BLaER1 (cell line): ENCODE data around the gene KLHL17.
A peak's percentile ranks its signal among the peaks of the same experiment; 100 is the strongest.
"Not testable (repeated sequence)": the region's sequence is repeated elsewhere in the genome, so short reads cannot be mapped to it uniquely, and the experiment has no call there.

ENCODE experiments used
- H3K27ac ChIP-seq: shearing (Covaris generic); formaldehyde crosslinking; 2 replicates; pipeline ENCODE4 v1.8.1; 2022
- H3K27me3 ChIP-seq: shearing (Covaris generic); formaldehyde crosslinking; 2 replicates; pipeline ENCODE4 v1.8.1; 2022
- H3K36me3 ChIP-seq: shearing (Covaris generic); formaldehyde crosslinking; 2 replicates; pipeline ENCODE4 v1.8.1; 2022
- H3K4me1 ChIP-seq: shearing (Covaris generic); formaldehyde crosslinking; 2 replicates; pipeline ENCODE4 v1.8.1; 2022
- H3K4me2 ChIP-seq: shearing (Covaris generic); formaldehyde crosslinking; 2 replicates; pipeline ENCODE4 v1.8.1; 2022
- H3K4me3 ChIP-seq: shearing (Covaris generic); formaldehyde crosslinking; 2 replicates; pipeline ENCODE4 v1.8.1; 2022
- H3K9ac ChIP-seq: shearing (Covaris generic); formaldehyde crosslinking; 2 replicates; pipeline ENCODE4 v1.8.1; 2022
- H3K9me3 ChIP-seq: shearing (Covaris generic); formaldehyde crosslinking; 2 replicates; pipeline ENCODE4 v1.8.1; 2022
- H4K20me1 ChIP-seq: shearing (Covaris generic); formaldehyde crosslinking; 2 replicates; pipeline ENCODE4 v1.8.1; 2022
- Cebpa-rat ChIP-seq: shearing (Covaris generic); IDR thresholded peaks from 2 replicates; pipeline ENCODE4 v1.8.1; 2022

Gene KLHL17

DNA sequence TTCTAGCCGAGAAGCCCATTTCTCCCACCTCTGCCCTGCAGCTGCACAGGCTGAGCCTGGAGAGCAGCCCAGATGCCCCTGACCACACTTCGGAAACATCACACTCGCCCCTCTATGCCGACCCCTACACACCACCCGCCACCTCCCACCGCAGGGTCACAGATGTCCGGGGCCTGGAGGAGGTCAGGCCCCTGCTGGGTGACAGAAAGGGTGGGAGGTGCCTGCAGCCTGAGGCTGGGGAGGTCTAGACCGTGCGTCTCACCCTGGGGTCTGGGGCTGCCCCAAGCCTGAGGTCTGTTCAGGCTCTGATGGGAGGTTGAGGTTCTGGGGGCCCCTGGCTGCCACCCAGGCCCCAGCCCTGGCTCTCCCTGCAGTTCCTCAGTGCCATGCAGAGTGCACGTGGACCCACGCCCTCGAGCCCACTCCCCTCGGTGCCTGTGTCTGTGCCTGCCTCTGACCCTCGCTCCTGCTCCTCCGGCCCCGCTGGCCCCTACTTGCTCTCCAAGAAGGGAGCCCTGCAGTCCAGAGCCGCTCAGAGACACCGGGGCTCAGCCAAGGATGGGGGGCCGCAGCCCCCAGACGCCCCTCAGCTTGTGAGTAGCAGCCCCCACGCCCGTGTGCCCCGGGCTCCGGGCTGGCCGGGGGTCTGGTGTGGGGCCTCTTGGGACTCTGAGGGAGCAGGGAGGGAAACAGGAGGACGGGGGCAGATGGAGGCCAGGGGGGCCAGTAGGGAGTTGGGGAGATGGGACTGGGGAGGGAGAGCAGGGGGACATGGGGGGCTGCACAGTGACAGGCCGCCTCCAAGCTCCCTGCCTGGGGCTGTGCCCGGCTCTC lies 13.3 kb downstream of the KLHL17 start:
- no peak for TF ChIP-seq Cebpa-rat
- Histone ChIP-seq H3K4me1 (peaks cover 14% of the 10 kb centered on the region), H3K27me3 (peaks cover 55% of the 10 kb centered on the region)

GRCh38 chr1:974293-974640 lies 13.9 kb downstream of the KLHL17 start:
- TF ChIP-seq Cebpa-rat: no peak
- Histone ChIP-seq H3K36me3 (no peaks in the 10 kb centered on the region), H4K20me1 (no peaks in the 10 kb centered on the region), H3K9me3 (no peaks in the 10 kb centered on the region), H3K27me3 (peaks cover 55% of the 10 kb centered on the region), H3K27ac (no peak overlapping the region), H3K4me1 (peaks cover 14% of the 10 kb centered on the region), H3K4me2 (no peak overlapping the region), H3K9ac (no peak overlapping the region), H3K4me3 (no peak overlapping the region)

More for the DNA sequence above, 13.3 kb downstream of the KLHL17 start:
- Histone ChIP-seq H3K36me3 (no peaks in the 10 kb centered on the region), H4K20me1 (no peaks in the 10 kb centered on the region), H3K4me2 (no peak overlapping the region), H3K9ac (no peak overlapping the region), H3K9me3 (no peaks in the 10 kb centered on the region), H3K4me3 (no peak overlapping the region), H3K27ac (no peak overlapping the region)

- Histone ChIP-seq H3K27me3 (peaks cover 55% of the 10 kb centered on the region), H3K4me2 (peak overlapping the region; percentile 70), H3K36me3 (no peaks in the 10 kb centered on the region), H3K9ac (no peak overlapping the region), H3K9me3 (no peaks in the 10 kb centered on the region), H3K27ac (no peak overlapping the region), H4K20me1 (no peaks in the 10 kb centered on the region), H3K4me3 (no peak overlapping the region), H3K4me1 (peaks cover 14% of the 10 kb centered on the region)
- TF ChIP-seq Cebpa-rat: no peak
These were observed 14.4 kb downstream of the KLHL17 start for GRCh38 chr1:974687-975328.

GRCh38 chr1:975365-975764 lies 15.0 kb downstream of the KLHL17 start:
- Histone ChIP-seq H3K4me2 (peak overlapping the region; percentile 70), H3K4me3 (no peak overlapping the region)

GRCh38 chr1:975896-976683 lies 15.7 kb downstream of the KLHL17 start:
- Histone ChIP-seq H3K4me3 (no peak overlapping the region), H3K9me3 (no peaks in the 10 kb centered on the region), H3K27me3 (peaks cover 44% of the 10 kb centered on the region), H3K9ac (no peak overlapping the region), H4K20me1 (no peaks in the 10 kb centered on the region), H3K27ac (no peak overlapping the region), H3K4me1 (peaks cover 14% of the 10 kb centered on the region), H3K36me3 (no peaks in the 10 kb centered on the region), H3K4me2 (peak overlapping the region; percentile 70)
- TF ChIP-seq Cebpa-rat: no peak

More at GRCh38 chr1:975365-975764, 15.0 kb downstream of the KLHL17 start:
- TF ChIP-seq Cebpa-rat: no peak
- peaks cover 51% of the 10 kb centered on the region for H3K27me3 ChIP-seq
- no peak overlapping the region for H3K9ac ChIP-seq
- H3K9me3 ChIP-seq: no peaks in the 10 kb centered on the region
- no peak overlapping the region for H3K27ac ChIP-seq
- H4K20me1 ChIP-seq: no peaks in the 10 kb centered on the region
- H3K36me3 ChIP-seq: no peaks in the 10 kb centered on the region
- H3K4me1 ChIP-seq: peaks cover 14% of the 10 kb centered on the region

DNA sequence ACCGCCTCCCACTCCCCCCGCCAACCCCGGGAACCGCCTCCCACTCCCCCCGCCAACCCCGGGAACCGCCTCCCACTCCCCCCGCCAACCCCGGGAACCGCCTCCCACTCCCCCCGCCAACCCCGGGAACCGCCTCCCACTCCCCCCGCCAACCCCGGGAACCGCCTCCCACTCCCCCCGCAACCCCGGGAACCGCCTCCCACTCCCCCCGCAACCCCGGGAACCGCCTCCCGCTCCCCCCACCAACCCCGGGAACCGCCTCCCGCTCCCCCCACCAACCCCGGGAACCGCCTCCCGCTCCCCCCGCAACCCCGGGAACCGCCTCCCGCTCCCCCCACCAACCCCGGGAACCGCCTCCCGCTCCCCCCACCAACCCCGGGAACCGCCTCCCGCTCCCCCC lies 16.4 kb downstream of the KLHL17 start:
- not testable (repeated sequence) for H3K4me2 ChIP-seq, H3K9me3 ChIP-seq, H4K20me1 ChIP-seq, H3K9ac ChIP-seq, H3K36me3 ChIP-seq, H3K27ac ChIP-seq, H3K4me3 ChIP-seq
- H3K4me1 ChIP-seq: peaks cover 19% of the 10 kb centered on the region
- peaks cover 42% of the 10 kb centered on the region for H3K27me3 ChIP-seq

DNA sequence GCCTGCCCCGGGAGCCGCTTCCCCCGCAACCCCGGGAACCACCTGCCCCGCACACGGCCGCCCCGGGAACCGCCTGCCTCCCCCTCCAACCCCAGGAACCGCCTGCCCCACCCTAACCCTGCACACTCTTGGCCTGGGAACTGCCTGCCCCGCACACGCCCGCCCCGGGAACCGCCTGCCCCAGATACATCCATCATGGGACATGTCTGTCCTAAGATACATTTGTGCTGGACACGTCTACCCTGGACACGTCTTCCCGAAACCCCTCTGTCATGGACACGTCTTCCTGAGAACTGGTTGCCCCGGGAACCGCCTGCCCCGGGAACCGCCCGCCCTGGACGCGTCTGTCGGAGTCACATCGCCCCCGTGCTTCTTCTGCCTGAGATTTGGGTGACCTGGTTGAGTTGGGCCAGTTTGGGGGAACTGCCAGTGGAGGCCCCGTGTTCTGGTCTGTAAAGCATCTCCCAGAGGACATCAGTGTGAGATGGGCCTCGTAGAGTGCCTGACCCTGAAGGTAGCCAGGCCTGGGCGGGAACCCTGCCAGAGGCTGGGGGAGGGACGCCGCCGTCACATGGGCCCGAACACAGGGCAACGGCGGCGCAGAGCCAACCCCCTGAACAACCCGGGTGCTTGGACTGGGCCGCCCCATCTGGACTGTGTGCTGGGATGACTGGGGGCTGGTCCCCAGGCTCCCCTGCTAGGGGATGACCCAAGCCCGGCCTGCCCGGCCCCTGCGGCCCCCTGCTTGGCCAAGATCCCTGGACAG lies 17.9 kb downstream of the KLHL17 start:
- H3K4me3 ChIP-seq: no peak overlapping the region
- peaks cover 38% of the 10 kb centered on the region for H3K27me3 ChIP-seq
- TF ChIP-seq Cebpa-rat: no peak
- no peaks in the 10 kb centered on the region for H3K36me3 ChIP-seq
- H3K9ac ChIP-seq: no peak overlapping the region
- no peaks in the 10 kb centered on the region for H3K9me3 ChIP-seq
- no peak overlapping the region for H3K4me2 ChIP-seq
- H3K4me1 ChIP-seq: peaks cover 26% of the 10 kb centered on the region
- H3K27ac ChIP-seq: no peak overlapping the region
- H4K20me1 ChIP-seq: no peaks in the 10 kb centered on the region

GRCh38 chr1:978835-979743 lies 18.7 kb downstream of the KLHL17 start:
- H3K27me3 ChIP-seq: peaks cover 37% of the 10 kb centered on the region
- no peak overlapping the region for H3K4me3 ChIP-seq
- TF ChIP-seq Cebpa-rat: no peak
- no peaks in the 10 kb centered on the region for H3K36me3 ChIP-seq
- H3K4me2 ChIP-seq: no peak overlapping the region
- no peak overlapping the region for H3K9ac ChIP-seq
- no peak overlapping the region for H3K27ac ChIP-seq
- H4K20me1 ChIP-seq: no peaks in the 10 kb centered on the region
- no peaks in the 10 kb centered on the region for H3K9me3 ChIP-seq
- peaks cover 26% of the 10 kb centered on the region for H3K4me1 ChIP-seq

DNA sequence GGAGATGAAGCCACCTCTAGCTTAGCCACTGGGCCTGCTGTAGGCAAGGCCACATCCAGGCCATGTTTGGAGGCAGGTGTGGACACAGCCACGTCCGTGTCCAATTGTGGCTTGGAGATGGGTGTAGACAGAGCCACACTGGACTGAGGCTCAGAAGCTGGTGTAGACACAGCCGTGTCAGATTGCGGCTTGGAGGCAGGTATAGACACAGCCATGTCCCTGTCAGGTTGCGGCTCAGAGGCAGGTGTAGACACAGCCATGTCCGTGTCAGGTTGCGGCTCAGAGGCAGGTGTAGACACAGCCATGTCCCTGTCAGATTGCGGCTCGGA lies 19.3 kb downstream of the KLHL17 start:
- H3K4me3 ChIP-seq: no peak overlapping the region
- no peak for TF ChIP-seq Cebpa-rat
- peaks cover 34% of the 10 kb centered on the region for H3K27me3 ChIP-seq
- H3K36me3 ChIP-seq: no peaks in the 10 kb centered on the region
- H3K27ac ChIP-seq: no peak overlapping the region
- no peaks in the 10 kb centered on the region for H3K9me3 ChIP-seq
- H3K4me2 ChIP-seq: no peak overlapping the region
- no peaks in the 10 kb centered on the region for H4K20me1 ChIP-seq
- peaks cover 26% of the 10 kb centered on the region for H3K4me1 ChIP-seq
- no peak overlapping the region for H3K9ac ChIP-seq
